H1 (cell line): ENCODE results near the gene ZFTA.

Source experiments
- ATF3 ChIP-seq: IDR thresholded peaks from 2 replicates; pipeline ENCODE4 v1.6.1; 2011; ENCODE audit warnings: low read depth, mild to moderate bottlenecking, low read length; ENCODE audit not compliant: insufficient read depth
- BRCA1 ChIP-seq: IDR thresholded peaks from 2 replicates; pipeline ENCODE4 v1.6.1; 2012; ENCODE audit warnings: low read depth, low read length, improper control_type of control experiment
- CHD1 ChIP-seq: IDR thresholded peaks from 2 replicates; pipeline ENCODE4 v1.6.1; 2012; ENCODE audit warnings: low read depth, low read length, improper control_type of control experiment
- CHD2 ChIP-seq: IDR thresholded peaks from 2 replicates; pipeline ENCODE4 v1.6.1; 2012; ENCODE audit warnings: low read length, improper control_type of control experiment
- EZH2 ChIP-seq: fragments of 200-600 bp; sonication (generic); IDR thresholded peaks from 2 replicates; pipeline ENCODE4 v1.7.1; 2012; ENCODE audit warnings: low read depth, mild to moderate bottlenecking, moderate library complexity, low read length, inconsistent platforms; ENCODE audit not compliant: severe bottlenecking
- JUND ChIP-seq: IDR thresholded peaks from 2 replicates; pipeline ENCODE4 v1.6.1; 2011; ENCODE audit warnings: mild to moderate bottlenecking, improper control_type of control experiment, low read length
- POLR2A ChIP-seq, 2 experiments: IDR thresholded peaks; 1 replicate in 1 of 2; 2 replicates in 1 of 2; pipeline ENCODE4 v1.6.1; 2011; ENCODE audit warnings: low read depth in 2 of 2, low read length in 2 of 2, mild to moderate bottlenecking in 2 of 2; ENCODE audit errors: control extremely low read depth in 1 of 2
- SAP30 ChIP-seq: fragments of 300-600 bp; sonication (generic); IDR thresholded peaks from 2 replicates; pipeline ENCODE4 v1.7.1; 2012; ENCODE audit warnings: low read length, moderate library complexity, mild to moderate bottlenecking, inconsistent platforms; ENCODE audit not compliant: insufficient read depth, insufficient replicate concordance
- SP2 ChIP-seq: IDR thresholded peaks from 2 replicates; pipeline ENCODE4 v1.6.1; 2012; ENCODE audit warnings: mild to moderate bottlenecking, low read length, inconsistent platforms
- TF ChIP-seq, protein P1 (sequence below), 3 experiments: IDR thresholded peaks; 1 replicate in 2 of 3; 2 replicates in 1 of 3; pipeline versions ENCODE4 v1.5.1 to v1.6.1; 2011; ENCODE audit warnings: low read length in 3 of 3, mild to moderate bottlenecking in 3 of 3, inconsistent platforms in 2 of 3, low read depth in 1 of 3, moderate library complexity in 1 of 3; ENCODE audit not compliant: insufficient read depth in 1 of 3; ENCODE audit errors: control extremely low read depth in 1 of 3

DNA sequence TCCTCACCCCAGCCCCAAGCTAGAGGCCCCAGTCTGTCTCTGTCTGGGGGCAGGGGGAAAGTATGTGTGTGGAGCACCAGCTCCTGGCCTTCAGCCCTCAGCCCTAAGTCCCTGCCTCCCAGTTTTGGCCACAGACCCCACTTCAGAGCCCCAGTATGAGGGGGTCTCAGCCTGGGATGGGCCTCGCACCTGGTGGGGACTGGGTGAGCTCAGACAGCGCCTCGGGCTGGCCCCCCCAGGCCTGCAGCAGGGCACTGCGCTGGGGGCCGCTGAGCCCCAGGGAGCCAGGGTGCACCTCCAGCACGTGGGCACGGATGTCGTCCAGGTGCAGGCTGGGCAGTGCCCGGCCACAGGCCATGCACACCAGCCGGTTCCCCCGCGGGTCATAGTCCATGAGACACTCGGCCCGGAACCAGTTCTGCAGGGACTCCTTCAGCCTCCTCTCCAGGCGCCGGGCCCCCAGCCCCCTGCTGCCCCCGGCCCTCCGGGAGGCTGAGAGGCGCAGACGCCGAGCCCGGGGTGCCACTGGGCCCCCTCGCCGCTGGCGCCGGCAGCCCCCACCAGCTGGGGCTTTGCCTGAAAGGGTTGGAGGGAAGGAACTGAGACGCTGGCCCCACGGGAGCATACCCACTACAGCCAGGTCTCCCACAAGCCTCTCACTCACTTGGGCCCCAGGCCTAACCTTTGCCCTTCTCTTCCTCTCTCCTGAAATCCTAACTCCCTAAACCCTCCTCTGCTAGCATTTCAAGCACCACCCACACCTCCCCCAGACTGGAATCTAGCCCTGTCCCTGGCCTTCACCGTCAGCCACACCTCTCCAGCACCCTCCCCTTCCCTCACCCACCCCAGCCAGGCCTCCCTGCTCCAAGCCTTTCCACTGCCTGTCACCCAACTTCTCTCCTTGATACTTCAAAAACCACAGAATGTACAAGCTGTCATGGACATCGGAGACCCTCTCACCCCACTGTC is 3.6 kb downstream of the ZFTA start:
- TF ChIP-seq CHD2: no peak
- TF ChIP-seq, protein P1, sequence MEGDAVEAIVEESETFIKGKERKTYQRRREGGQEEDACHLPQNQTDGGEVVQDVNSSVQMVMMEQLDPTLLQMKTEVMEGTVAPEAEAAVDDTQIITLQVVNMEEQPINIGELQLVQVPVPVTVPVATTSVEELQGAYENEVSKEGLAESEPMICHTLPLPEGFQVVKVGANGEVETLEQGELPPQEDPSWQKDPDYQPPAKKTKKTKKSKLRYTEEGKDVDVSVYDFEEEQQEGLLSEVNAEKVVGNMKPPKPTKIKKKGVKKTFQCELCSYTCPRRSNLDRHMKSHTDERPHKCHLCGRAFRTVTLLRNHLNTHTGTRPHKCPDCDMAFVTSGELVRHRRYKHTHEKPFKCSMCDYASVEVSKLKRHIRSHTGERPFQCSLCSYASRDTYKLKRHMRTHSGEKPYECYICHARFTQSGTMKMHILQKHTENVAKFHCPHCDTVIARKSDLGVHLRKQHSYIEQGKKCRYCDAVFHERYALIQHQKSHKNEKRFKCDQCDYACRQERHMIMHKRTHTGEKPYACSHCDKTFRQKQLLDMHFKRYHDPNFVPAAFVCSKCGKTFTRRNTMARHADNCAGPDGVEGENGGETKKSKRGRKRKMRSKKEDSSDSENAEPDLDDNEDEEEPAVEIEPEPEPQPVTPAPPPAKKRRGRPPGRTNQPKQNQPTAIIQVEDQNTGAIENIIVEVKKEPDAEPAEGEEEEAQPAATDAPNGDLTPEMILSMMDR (IDR thresholded peaks at IDR 0.05; ENCODE audit: control extremely low read depth in 1 of 3, insufficient read depth in 1 of 3, low read depth in 1 of 3, low read length in 3 of 3): no peak
- no peak for TF ChIP-seq JUND
- TF ChIP-seq SP2: no peak
- no peak for TF ChIP-seq POLR2A (IDR thresholded peaks at IDR 0.05; ENCODE audit: control extremely low read depth in 1 of 2, low read depth in 2 of 2, low read length in 2 of 2)
- TF ChIP-seq EZH2: no peak
- TF ChIP-seq SAP30: no peak
- TF ChIP-seq CHD1: no peak
- TF ChIP-seq BRCA1: no peak
- TF ChIP-seq ATF3: no peak
